VCaP (cell line): ENCODE data around the gene AP1S3.

Source experiments
- H3K27ac ChIP-seq: fragments of 450-650 bp; 2 replicates; pipeline ENCODE4 v1.5.1; 2017
- CTCF ChIP-seq: fragments of 450-650 bp; conservative IDR thresholded peaks from 2 replicates; pipeline ENCODE4 v1.5.1; 2017; ENCODE audit warnings: mild to moderate bottlenecking, moderate library complexity

AP1S3 gene

GRCh38 chr2:223819891-223820290 is 17.5 kb downstream of the AP1S3 start:
- H3K27ac ChIP-seq, result peak overlapping the region; percentile 79
- TF ChIP-seq CTCF, result no peak

- no peak for TF ChIP-seq CTCF
- peak overlapping the region; percentile 79 for H3K27ac ChIP-seq
Measured at GRCh38 chr2:223815884-223816570, 21.4 kb downstream of the AP1S3 start.

- no peak for TF ChIP-seq CTCF
- H3K27ac ChIP-seq, result peak overlapping the region; percentile 79
Measured at GRCh38 chr2:223815186-223815883, 22.0 kb downstream of the AP1S3 start.

- peak overlapping the region; percentile 79 for H3K27ac ChIP-seq
Measured at GRCh38 chr2:223814764-223815163, 22.6 kb downstream of the AP1S3 start.

GRCh38 chr2:223813329-223813728 is 24.1 kb downstream of the AP1S3 start:
- TF ChIP-seq CTCF, result no peak
- H3K27ac ChIP-seq, result peak overlapping the region; percentile 79

GRCh38 chr2:223811757-223812156 is 25.6 kb downstream of the AP1S3 start:
- no peak overlapping the region; the same call in 1 of the 2 replicates for H3K27ac ChIP-seq
- TF ChIP-seq CTCF, result no peak

GRCh38 chr2:223805008-223805407 is 32.4 kb downstream of the AP1S3 start:
- H3K27ac ChIP-seq, result peak overlapping the region; percentile 78; the same call in 1 of the 2 replicates
- no peak for TF ChIP-seq CTCF

- no peak for TF ChIP-seq CTCF
- peak overlapping the region; percentile 78 for H3K27ac ChIP-seq
Measured at GRCh38 chr2:223801736-223802135, 35.6 kb downstream of the AP1S3 start.
